ENCODE data around the gene ZNF281.
A peak's percentile ranks its signal among the peaks of the same experiment; 100 is the strongest.
"Not testable (repeated sequence)": the region's sequence is repeated elsewhere in the genome, so short reads cannot be mapped to it uniquely, and the experiment has no call there.

The ZNF281 gene

GRCh38 chr1:200409761-200410565 is at the start of gene ZNF281:
TSS of gene ZNF281 (minus strand) at chr1:200410036. CDS start at chr1:200409705, 331 bp downstream.
- DNase-seq = peak; percentile 74

- no peak for DNase-seq
Measured at GRCh38 chr1:200458780-200459179, 48.9 kb upstream of the ZNF281 start.

- DNase-seq = no peak
Measured at GRCh38 chr1:200457810-200458209, 48.0 kb upstream of the ZNF281 start.

- no peak for DNase-seq
Measured at GRCh38 chr1:200454425-200454824, 44.6 kb upstream of the ZNF281 start.

- no peak for DNase-seq
Measured at GRCh38 chr1:200453553-200453905, 43.7 kb upstream of the ZNF281 start.

GRCh38 chr1:200452850-200453552 is 43.2 kb upstream of the ZNF281 start:
- no peak for DNase-seq

GRCh38 chr1:200448034-200448762 is 38.4 kb upstream of the ZNF281 start:
- no peak for DNase-seq

GRCh38 chr1:200445213-200445612 is 35.4 kb upstream of the ZNF281 start:
- DNase-seq = no peak

GRCh38 chr1:200444478-200444877 is 34.6 kb upstream of the ZNF281 start:
- no peak for DNase-seq

- no peak for DNase-seq
Measured at GRCh38 chr1:200443860-200444259, 34.0 kb upstream of the ZNF281 start.

GRCh38 chr1:200442537-200443156 is 32.8 kb upstream of the ZNF281 start:
- DNase-seq = no peak

- no peak for DNase-seq
Measured at GRCh38 chr1:200442023-200442422, 32.2 kb upstream of the ZNF281 start.

- no peak for DNase-seq
Measured at GRCh38 chr1:200438911-200439310, 29.1 kb upstream of the ZNF281 start.

- DNase-seq = not testable (repeated sequence)
Measured at GRCh38 chr1:200438413-200438812, 28.6 kb upstream of the ZNF281 start.

GRCh38 chr1:200437556-200438203 is 27.8 kb upstream of the ZNF281 start:
- DNase-seq = no peak

- no peak for DNase-seq
Measured at GRCh38 chr1:200437088-200437487, 27.3 kb upstream of the ZNF281 start.

GRCh38 chr1:200436436-200436835 is 26.6 kb upstream of the ZNF281 start:
- no peak for DNase-seq

- no peak for DNase-seq
Measured at GRCh38 chr1:200435200-200435780, 25.5 kb upstream of the ZNF281 start.

GRCh38 chr1:200433586-200433985 is 23.8 kb upstream of the ZNF281 start:
- no peak for DNase-seq

- DNase-seq = no peak
Measured at GRCh38 chr1:200432586-200432985, 22.8 kb upstream of the ZNF281 start.

GRCh38 chr1:200429221-200429751 is 19.4 kb upstream of the ZNF281 start:
- DNase-seq = no peak

Data from GF-D8 (cell line).